GM13977 (cell line): ENCODE data around the gene UBE2I.

ENCODE experiments used
- DNase-seq: peaks from one replicate; pipeline ENCODE4 v3.0.0; 2012; ENCODE audit warnings: low spot score
- in situ Hi-C: fragments of 300-500 bp; cut with MboI; formaldehyde crosslinking; loops from one replicate; pipeline ENCODE4 v1.12.0; 2022; ENCODE audit warnings: low sequenced_read_pairs, low pct_unique_long_range_greater_than_20kb, mixed read lengths, inconsistent platforms; ENCODE audit not compliant: unreplicated experiment
- TF ChIP-seq, protein P1 (sequence below): IDR thresholded peaks from 2 replicates; pipeline ENCODE4 v1.5.1; 2012; ENCODE audit warnings: mild to moderate bottlenecking, control low read depth; ENCODE audit not compliant: insufficient read depth; ENCODE audit errors: extremely low read depth, missing control alignments

The UBE2I gene

DNA sequence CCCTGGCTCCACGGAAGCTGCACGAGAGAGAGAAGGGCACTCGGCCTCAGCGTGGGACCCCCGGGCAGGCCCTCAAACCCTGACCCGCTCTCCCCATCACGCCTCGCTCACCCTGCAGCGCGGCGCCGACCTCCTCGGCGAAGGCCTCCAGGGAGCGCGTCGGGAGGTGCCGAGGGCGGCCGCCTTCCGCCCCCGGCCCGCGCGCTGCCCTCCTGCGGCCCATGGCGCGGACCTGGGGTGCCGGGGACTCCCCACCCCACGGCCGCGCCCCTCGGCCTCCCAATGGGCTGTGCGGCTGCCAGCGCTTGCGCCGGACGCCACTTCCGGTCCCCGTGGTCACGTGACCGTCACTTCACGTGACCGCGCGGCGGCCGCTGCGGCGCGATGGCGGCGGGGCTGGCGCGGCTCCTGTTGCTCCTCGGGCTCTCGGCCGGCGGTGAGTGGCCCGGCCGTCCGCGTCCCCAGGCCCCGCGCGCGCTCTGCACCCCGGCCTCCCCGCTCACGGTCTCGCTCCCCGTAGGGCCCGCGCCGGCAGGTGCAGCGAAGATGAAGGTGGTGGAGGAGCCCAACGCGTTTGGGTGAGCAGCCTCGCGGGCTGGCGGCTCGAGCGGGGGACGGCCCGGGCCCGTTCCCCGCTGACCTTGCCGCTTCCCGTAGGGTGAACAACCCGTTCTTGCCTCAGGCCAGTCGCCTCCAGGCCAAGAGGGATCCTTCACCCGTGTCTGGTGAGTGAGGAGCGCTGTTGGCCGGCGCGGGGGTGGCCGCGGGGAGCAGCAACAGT is 42.3 kb downstream of the UBE2I start, which contains the start of the genes GNPTG and TSR3:
TSS of gene GNPTG (plus strand) at position 350 of the 781 bp plus-strand sequence. CDS start at position 385, 35 bp downstream.
TSS of gene TSR3 (minus strand) at position 297 of the 781 bp plus-strand sequence. CDS start at position 223, 74 bp downstream.
- TF ChIP-seq, protein P1, sequence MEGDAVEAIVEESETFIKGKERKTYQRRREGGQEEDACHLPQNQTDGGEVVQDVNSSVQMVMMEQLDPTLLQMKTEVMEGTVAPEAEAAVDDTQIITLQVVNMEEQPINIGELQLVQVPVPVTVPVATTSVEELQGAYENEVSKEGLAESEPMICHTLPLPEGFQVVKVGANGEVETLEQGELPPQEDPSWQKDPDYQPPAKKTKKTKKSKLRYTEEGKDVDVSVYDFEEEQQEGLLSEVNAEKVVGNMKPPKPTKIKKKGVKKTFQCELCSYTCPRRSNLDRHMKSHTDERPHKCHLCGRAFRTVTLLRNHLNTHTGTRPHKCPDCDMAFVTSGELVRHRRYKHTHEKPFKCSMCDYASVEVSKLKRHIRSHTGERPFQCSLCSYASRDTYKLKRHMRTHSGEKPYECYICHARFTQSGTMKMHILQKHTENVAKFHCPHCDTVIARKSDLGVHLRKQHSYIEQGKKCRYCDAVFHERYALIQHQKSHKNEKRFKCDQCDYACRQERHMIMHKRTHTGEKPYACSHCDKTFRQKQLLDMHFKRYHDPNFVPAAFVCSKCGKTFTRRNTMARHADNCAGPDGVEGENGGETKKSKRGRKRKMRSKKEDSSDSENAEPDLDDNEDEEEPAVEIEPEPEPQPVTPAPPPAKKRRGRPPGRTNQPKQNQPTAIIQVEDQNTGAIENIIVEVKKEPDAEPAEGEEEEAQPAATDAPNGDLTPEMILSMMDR, result no peak
- in situ Hi-C loops, result no loop called here
- DNase-seq, result peak; percentile 96

DNA sequence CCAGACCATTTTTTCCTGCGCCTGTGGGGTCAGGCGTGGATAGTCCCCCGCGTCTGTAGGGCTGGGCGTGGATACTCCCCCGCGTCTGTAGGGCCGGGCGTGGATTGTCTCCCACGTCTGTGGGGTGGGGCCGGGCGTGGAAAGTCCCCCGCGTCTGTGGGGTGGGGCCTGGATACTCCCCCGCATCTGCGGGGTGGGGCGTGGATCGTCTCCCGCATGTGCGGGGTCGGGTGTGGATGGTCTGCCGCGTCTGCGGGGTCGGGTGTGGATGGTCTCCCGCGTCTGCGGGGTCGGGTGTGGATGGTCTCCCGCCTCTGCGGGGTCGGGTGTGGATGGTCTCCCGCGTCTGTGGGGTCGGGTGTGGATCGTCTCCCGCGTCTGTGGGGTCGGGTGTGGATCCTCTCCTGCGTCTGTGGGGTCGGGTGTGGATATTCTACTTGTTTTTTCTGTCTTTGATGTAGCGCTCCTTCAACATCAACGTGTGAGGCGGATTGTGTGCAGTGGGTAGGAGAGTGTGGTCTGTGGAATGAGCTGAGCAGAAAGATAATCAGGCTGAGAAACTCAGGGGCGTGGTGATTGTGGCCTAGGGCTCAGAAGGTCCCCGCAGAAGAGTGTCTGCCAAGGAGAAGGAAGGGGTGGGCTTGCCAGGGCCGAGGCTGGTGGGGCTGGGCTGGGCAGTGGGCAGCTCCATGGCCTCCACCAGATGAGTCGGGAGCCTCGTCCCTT is 45.5 kb downstream of the UBE2I start:
- TF ChIP-seq, protein P1, result no peak
- DNase-seq, result no peak

DNA sequence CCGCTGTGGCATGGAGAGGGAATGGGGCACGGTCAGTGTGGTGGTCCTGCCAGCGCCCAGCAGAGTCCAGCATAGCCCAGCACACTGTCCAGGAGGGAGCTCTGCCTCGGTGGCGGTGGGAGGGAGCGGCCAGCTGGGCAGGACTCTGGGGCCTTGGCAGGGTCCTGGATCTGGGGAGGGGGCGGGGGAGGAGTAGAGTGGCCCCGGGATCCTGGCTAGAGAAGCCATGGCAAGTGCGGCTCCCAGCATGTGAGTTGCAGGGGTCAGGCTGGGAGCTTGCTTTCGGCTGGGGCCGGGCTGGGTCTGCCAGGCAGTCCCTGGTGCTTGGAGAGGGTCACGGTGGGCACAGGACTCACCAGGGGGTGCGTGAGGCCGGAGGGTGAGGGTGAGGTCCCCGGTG is 46.2 kb downstream of the UBE2I start:
- in situ Hi-C loops, result no loop called here

More for the DNA sequence above, 45.5 kb downstream of the UBE2I start:
- in situ Hi-C loops, result no loop called here

DNA sequence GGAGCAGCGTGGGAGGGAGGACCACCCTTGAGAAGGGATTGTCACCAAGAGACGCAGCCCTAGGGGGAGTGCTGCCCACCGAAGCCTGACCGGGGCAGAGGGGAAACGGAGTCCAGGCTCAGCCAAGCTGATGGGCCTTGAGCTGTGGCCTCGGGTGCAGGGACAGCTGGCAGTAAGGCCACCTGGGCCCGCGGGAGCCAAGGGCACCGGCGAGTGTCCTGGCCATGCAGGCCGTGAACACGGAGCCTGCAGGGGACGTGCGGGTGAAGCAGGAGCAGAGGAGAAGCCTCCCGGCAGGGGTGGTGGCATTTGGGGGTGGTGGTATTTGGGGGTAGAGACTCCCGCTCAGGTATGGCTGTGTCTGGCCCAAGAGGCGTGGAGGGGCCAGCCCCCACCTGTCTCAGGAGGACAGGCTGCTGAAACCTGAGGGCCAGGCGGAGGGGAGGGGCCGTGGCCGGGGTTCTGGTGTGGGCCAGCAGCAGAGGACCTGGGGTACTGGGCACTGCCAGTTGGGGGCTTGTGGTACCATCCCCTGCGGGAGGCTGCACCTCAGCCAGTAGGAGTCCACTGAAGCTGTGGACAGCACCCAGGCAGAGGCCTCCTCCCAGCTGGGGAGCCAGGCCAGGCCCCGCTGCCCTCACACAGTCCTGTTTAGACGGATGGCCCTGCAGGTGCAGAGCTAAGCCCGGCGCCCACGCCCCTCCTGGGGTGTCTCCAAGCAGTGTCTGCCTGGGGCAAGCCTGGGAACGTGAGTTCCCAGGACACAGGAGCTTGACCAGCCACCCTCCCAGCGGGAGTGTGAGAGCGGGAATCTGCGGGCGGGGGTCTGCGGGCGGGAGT is 46.8 kb downstream of the UBE2I start:
- in situ Hi-C loops, result no loop called here
- no peak for DNase-seq

More for the DNA sequence above, 46.2 kb downstream of the UBE2I start:
- no peak for DNase-seq
- TF ChIP-seq, protein P1, result no peak

DNA sequence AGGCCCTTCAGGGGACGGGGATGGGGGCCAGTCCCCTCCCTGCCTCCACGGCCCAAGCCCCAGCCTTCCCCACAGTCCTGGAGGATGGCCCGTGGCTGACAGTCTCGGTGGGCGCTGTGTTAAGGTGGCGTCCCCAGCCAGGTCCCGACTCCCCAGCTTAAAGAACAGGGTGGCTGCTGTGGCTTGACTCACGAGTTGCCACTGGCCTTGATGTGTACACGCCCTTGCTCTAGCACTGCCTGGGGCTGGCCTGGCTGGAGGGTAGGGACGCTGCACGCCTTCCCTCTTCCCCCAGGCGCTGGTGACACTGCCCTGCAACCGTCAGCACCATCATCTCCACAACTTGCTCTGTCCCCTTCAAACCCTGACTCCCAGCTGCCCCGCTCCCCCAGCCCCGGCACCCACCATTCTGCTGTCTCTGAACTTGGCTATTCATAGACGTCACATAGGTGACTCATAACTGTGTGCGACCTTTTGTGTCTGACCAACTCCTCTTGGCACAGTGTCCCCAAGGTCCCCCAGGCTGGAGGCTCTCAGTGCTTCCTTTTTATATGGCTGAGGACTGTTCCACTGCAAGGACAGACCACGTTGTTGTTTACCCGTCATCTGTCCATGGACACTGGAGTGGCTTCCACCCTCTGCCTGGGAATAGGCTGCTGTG is 48.6 kb downstream of the UBE2I start:
- in situ Hi-C loops, result no loop called here
- TF ChIP-seq, protein P1, result no peak
- no peak for DNase-seq

More for the DNA sequence above, 46.8 kb downstream of the UBE2I start:
- TF ChIP-seq, protein P1, result no peak
